Measurements from ENCODE around the gene GSTA3.

Gene GSTA3

DNA sequence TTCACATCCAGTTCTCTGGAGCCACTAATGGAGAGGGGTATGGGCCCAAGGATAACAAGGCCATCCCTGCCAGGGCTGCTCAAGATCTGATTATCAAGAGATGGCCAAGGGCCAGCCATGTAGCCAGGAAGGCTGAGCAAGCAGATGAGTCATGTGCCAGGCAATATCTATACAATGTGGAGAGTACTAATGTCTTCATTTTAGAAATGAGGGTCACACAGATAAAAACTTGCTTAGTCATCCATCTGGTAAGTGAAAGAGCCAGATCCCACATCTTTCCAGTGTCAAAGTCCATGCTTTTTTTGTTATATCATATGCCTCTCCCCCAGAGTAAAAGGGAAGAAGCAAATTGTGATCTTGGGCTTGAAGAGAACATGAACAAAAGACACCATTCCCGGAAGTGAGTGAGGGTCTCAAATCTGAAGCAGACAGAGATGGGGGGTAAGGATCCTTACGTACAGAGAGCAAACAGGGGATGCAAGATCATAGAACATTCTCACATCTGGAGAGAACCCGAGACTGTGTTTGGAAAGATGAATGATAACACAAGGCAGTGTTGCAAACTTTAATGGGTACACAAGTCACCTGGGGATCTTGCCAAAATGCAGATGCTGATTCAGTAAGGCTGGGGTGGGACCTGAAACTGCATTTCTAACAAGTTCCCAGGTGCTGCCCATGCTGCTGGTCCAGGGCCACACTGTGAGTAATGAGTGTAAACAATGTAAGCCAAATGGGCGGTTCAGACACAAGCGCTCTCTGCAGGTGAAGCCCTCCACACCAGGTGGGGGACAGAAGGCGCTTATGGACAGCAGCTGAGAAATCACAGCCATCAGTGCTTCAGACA, 20.0 kb upstream of the GSTA3 start:
- no peak for TF ChIP-seq EZH2 (IDR thresholded peaks at IDR 0.05; ENCODE audit: borderline replicate concordance, low read depth, low read length, severe bottlenecking)
- TF ChIP-seq, protein P1, sequence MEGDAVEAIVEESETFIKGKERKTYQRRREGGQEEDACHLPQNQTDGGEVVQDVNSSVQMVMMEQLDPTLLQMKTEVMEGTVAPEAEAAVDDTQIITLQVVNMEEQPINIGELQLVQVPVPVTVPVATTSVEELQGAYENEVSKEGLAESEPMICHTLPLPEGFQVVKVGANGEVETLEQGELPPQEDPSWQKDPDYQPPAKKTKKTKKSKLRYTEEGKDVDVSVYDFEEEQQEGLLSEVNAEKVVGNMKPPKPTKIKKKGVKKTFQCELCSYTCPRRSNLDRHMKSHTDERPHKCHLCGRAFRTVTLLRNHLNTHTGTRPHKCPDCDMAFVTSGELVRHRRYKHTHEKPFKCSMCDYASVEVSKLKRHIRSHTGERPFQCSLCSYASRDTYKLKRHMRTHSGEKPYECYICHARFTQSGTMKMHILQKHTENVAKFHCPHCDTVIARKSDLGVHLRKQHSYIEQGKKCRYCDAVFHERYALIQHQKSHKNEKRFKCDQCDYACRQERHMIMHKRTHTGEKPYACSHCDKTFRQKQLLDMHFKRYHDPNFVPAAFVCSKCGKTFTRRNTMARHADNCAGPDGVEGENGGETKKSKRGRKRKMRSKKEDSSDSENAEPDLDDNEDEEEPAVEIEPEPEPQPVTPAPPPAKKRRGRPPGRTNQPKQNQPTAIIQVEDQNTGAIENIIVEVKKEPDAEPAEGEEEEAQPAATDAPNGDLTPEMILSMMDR (IDR thresholded peaks at IDR 0.05; ENCODE audit: borderline replicate concordance, extremely low read depth, low read length, poor library complexity, severe bottlenecking): no peak
- Histone ChIP-seq H3K36me3 (ENCODE audit: insufficient read depth, low read length) (no peaks in the 10 kb centered on the region), H2AFZ (ENCODE audit: low read depth, low read length) (no peak overlapping the region), H4K20me1 (ENCODE audit: insufficient read depth, low read length) (no peaks in the 10 kb centered on the region), H3K4me1 (ENCODE audit: insufficient read depth, low read length) (no peaks in the 10 kb centered on the region), H3K4me2 (ENCODE audit: insufficient read depth, low read length) (no peak overlapping the region), H3K27me3 (ENCODE audit: insufficient read depth, low read length, poor library complexity) (peaks cover 18% of the 10 kb centered on the region), H3K9me3 (ENCODE audit: insufficient read depth, low read length, severe bottlenecking) (no peaks in the 10 kb centered on the region), H3K27ac (ENCODE audit: low read length) (no peak overlapping the region), H3K4me3 (ENCODE audit: low read depth in 1 of 2, low read length in 2 of 2) (no peak overlapping the region), H3K9ac (ENCODE audit: low read depth, low read length) (no peak overlapping the region), H3K79me2 (ENCODE audit: insufficient read depth, low read length) (no peaks in the 10 kb centered on the region)
- no peak for DNase-seq
- no peak for ATAC-seq (ENCODE audit: insufficient read depth, low read depth)

DNA sequence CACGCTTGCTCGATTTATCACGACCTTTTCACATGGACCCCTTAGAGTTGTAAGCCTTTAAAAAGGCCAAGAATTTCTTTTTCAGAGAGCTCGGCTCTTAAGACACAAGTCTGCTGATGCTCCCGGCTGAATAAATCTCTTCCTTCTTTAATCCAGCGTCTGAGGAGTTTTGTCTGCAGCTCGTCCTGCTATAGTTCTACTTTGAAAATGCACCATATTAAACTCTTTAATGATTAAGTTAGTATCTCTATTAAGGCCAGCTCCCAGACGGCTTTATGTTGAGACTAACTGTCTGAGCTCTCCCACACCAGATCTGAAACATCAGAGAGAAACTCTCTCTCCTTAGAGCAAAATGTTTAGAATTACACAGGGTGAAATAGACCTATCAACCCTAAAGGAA, 18.0 kb upstream of the GSTA3 start:
- Histone ChIP-seq H3K9ac (ENCODE audit: low read depth, low read length) (no peak overlapping the region), H3K36me3 (ENCODE audit: insufficient read depth, low read length) (no peaks in the 10 kb centered on the region), H3K4me1 (ENCODE audit: insufficient read depth, low read length) (no peaks in the 10 kb centered on the region), H3K27ac (ENCODE audit: low read length) (no peak overlapping the region), H3K27me3 (ENCODE audit: insufficient read depth, low read length, poor library complexity) (peaks cover 14% of the 10 kb centered on the region), H4K20me1 (ENCODE audit: insufficient read depth, low read length) (no peaks in the 10 kb centered on the region), H3K79me2 (ENCODE audit: insufficient read depth, low read length) (no peaks in the 10 kb centered on the region), H3K9me3 (ENCODE audit: insufficient read depth, low read length, severe bottlenecking) (no peaks in the 10 kb centered on the region), H3K4me3 (ENCODE audit: low read depth in 1 of 2, low read length in 2 of 2) (no peak overlapping the region), H2AFZ (ENCODE audit: low read depth, low read length) (no peak overlapping the region), H3K4me2 (ENCODE audit: insufficient read depth, low read length) (no peak overlapping the region)
- DNase-seq (no peak), ATAC-seq (ENCODE audit: insufficient read depth, low read depth) (no peak)
- TF ChIP-seq, protein P1 (IDR thresholded peaks at IDR 0.05; ENCODE audit: borderline replicate concordance, extremely low read depth, low read length, poor library complexity, severe bottlenecking): no peak
- no peak for TF ChIP-seq EZH2 (IDR thresholded peaks at IDR 0.05; ENCODE audit: borderline replicate concordance, low read depth, low read length, severe bottlenecking)

DNA sequence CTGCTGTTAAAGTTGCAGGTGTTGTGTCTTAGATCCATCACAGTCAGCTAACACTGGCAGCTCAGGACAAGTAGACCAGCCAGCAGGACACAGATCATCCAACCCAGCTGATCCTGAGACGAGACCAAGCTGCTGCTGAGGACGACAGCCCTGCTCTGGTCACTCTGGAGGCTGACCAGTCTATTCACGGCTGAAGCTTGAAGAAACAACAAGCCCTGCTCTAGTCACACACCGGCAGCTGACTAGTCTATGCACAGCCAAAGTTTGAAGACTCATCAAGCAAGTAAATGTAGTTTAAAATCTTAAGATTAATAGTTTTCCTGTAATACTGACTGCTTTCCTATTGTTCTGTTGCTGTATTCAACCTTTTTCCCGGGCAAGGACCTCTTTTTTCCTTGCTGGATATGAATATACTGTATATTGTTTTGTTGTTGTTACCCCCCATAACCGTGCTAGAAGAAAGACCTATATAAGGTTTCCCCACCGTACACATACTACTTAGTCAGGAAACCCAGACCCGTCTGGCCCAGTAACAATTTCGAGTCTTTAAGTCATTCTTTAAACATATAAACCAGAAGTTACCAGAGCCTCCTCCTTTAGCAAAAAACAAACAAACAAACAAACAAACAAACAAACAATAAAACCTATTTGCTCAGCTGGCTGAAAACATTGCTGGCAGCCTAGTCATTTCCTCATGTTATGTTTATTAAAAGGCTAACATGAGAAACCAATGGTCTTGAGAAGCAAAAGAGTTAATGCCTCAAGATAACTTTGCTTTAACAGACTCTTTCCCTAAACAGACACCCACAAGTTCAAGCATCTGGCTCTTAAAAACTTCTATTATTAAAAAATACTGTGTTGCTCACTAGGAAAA, 16.7 kb upstream of the GSTA3 start:
- no peak for TF ChIP-seq EZH2 (IDR thresholded peaks at IDR 0.05; ENCODE audit: borderline replicate concordance, low read depth, low read length, severe bottlenecking)
- TF ChIP-seq, protein P1 (IDR thresholded peaks at IDR 0.05; ENCODE audit: borderline replicate concordance, extremely low read depth, low read length, poor library complexity, severe bottlenecking): no peak
- H3K4me1 ChIP-seq (ENCODE audit: insufficient read depth, low read length): no peaks in the 10 kb centered on the region
- H2AFZ ChIP-seq (ENCODE audit: low read depth, low read length): no peak overlapping the region
- H3K36me3 ChIP-seq (ENCODE audit: insufficient read depth, low read length): no peaks in the 10 kb centered on the region
- H3K27me3 ChIP-seq (ENCODE audit: insufficient read depth, low read length, poor library complexity): peaks cover 14% of the 10 kb centered on the region
- H3K4me3 ChIP-seq (ENCODE audit: low read depth in 1 of 2, low read length in 2 of 2): no peak overlapping the region
- DNase-seq: no peak
- no peaks in the 10 kb centered on the region for H3K9me3 ChIP-seq (ENCODE audit: insufficient read depth, low read length, severe bottlenecking)
- no peak overlapping the region for H3K27ac ChIP-seq (ENCODE audit: low read length)
- no peaks in the 10 kb centered on the region for H4K20me1 ChIP-seq (ENCODE audit: insufficient read depth, low read length)
- no peak for ATAC-seq (ENCODE audit: insufficient read depth, low read depth)
- H3K9ac ChIP-seq (ENCODE audit: low read depth, low read length): no peak overlapping the region
- no peaks in the 10 kb centered on the region for H3K79me2 ChIP-seq (ENCODE audit: insufficient read depth, low read length)
- no peak overlapping the region for H3K4me2 ChIP-seq (ENCODE audit: insufficient read depth, low read length)
